DND-41 (cell line): ENCODE measurements around the gene B4GALT5.

Experiments used
- EZH2 ChIP-seq: IDR thresholded peaks from 3 replicates; pipeline ENCODE4 v1.6.1; 2012; ENCODE audit warnings: borderline replicate concordance, low read depth, mild to moderate bottlenecking, moderate library complexity, low read length, inconsistent platforms; ENCODE audit not compliant: severe bottlenecking
- TF ChIP-seq, protein P1 (sequence below): IDR thresholded peaks from 2 replicates; pipeline ENCODE4 v1.5.1; 2012; ENCODE audit warnings: borderline replicate concordance, low read length, moderate library complexity, mild to moderate bottlenecking; ENCODE audit not compliant: poor library complexity, severe bottlenecking; ENCODE audit errors: extremely low read depth

DNA sequence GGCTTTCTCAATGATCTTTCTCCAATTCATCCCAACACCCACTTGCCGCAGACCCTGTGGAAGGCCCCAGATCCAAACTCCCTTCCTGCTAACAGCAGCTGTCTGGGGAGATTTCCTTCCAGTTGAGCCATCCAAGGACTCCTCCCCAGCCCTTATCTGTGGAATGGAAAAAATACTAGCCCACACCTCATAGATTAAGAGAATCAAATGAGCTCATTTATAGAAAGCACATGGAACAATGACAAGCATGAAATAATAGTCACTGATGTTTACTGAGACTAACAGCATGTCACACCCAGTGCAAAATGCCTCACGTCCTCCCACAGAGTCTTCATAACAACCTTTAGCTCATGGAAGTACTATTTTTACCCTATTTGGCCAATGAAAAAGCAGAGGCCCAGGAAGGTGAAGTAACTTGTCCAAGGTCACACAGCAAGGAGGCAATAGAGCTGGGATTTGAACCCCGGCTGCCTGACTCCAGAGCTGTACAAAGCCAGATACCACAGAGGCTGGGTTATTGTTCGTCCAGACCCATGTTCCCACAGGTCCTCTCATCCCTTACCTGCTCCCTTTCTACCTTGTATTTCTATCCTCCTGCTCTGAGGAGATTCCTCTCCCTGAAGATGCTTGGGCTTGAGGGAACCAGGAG is 122.3 kb downstream of the B4GALT5 start:
- TF ChIP-seq, protein P1, sequence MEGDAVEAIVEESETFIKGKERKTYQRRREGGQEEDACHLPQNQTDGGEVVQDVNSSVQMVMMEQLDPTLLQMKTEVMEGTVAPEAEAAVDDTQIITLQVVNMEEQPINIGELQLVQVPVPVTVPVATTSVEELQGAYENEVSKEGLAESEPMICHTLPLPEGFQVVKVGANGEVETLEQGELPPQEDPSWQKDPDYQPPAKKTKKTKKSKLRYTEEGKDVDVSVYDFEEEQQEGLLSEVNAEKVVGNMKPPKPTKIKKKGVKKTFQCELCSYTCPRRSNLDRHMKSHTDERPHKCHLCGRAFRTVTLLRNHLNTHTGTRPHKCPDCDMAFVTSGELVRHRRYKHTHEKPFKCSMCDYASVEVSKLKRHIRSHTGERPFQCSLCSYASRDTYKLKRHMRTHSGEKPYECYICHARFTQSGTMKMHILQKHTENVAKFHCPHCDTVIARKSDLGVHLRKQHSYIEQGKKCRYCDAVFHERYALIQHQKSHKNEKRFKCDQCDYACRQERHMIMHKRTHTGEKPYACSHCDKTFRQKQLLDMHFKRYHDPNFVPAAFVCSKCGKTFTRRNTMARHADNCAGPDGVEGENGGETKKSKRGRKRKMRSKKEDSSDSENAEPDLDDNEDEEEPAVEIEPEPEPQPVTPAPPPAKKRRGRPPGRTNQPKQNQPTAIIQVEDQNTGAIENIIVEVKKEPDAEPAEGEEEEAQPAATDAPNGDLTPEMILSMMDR, result no peak
- TF ChIP-seq EZH2, result no peak
